Mesothelial cell of epicardium (in vitro differentiated cells): ENCODE measurements around the gene ABTB1. TPM values are rescaled to one million over a fixed set of nuclear protein-coding genes. Genes with fewer than 3 reads are reported as not detected.

Experiments used
- DNase-seq, 2 experiments: peaks; one replicate each; pipeline ENCODE4 v3.0.0; 2021; ENCODE audit warnings: low spot score in 2 of 2; ENCODE audit not compliant: unreplicated experiment in 2 of 2
- H3K27ac Mint-ChIP-seq: 2 replicates; pipeline ENCODE4 v1.8.0; 2021; ENCODE audit warnings: mixed read lengths
- H3K27me3 Mint-ChIP-seq: 2 replicates; pipeline ENCODE4 v1.8.0; 2021; ENCODE audit warnings: low read depth, mixed read lengths
- H3K36me3 Mint-ChIP-seq: 2 replicates; pipeline ENCODE4 v1.8.0; 2021; ENCODE audit warnings: mixed read lengths
- H3K4me1 Mint-ChIP-seq: 2 replicates; pipeline ENCODE4 v1.8.0; 2021; ENCODE audit warnings: mixed read lengths
- H3K4me3 Mint-ChIP-seq: 2 replicates; pipeline ENCODE4 v1.8.0; 2021; ENCODE audit warnings: mild to moderate bottlenecking, moderate library complexity, mixed read lengths
- H3K9me3 Mint-ChIP-seq: 2 replicates; pipeline ENCODE4 v1.8.0; 2021; ENCODE audit warnings: mixed read lengths
- CTCF ChIP-seq: fragments of 200-600 bp; sonication (generic); IDR thresholded peaks from one replicate; pipeline ENCODE4 v1.5.0; 2021; ENCODE audit warnings: antibody characterized with exemption; ENCODE audit not compliant: unreplicated experiment
- total RNA-seq: library from RNA; stranded (reverse); gene quantifications from 3 replicates; pipeline ENCODE4 v1.2.1, GENCODE V29; 2021

The ABTB1 gene
- total RNA-seq, 1 donor from 2014 or later = 15.9 TPM

DNA sequence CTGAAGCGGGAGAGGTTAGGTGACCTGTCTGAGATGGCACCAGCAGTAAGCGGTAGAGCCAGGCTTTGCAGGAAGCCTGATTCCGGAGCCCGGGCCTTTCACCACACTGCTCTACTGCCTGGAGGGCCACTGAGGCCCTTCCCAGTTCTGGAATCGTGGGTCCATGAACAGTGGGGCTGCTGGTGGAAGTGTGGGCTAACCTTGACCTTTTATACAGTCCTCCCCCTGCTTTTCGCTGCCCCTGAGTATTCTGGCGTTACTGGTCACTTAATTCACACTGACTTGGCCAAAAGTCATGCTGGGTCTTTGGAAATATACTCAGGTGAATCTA, 2.6 kb upstream of the ABTB1 start:
- no peak for TF ChIP-seq CTCF
- peaks cover 9% of the 10 kb centered on the region for H3K4me1 Mint-ChIP-seq

DNA sequence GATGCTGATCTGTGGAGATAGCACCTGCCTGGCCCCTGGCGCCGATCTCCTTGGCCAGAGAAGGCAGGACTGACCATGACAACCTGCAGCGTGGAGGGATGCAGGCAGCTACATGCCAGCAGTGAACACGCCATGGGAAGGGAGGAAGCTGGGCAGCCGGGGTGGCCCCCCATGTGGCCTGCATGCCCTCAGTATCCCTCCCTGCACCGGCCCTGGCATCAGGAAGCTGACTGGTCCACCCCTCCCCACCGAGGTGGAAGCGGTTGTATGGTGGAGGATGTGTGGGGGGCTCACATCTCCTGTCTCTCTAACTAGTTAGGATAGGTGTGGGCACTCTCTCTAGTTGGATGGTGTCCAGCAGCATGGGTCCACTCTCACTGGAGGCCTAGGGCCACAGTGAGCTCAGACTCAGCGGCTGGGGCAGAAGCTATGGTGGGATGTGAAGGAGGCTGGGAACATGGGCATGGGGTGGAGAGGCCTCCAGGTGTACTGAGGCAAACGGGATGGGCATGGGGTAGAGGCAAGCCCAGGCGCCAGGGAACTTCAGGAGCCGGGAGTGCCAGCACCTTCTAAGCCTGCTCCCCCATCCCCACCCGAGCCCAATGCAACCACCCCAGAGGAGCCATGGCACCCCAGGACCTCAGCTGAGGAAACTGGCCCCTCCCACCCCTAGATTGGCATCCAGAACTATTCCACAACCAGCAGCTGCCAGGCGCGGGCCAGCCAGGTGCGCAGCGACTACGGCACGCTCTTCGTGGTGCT, 1.8 kb upstream of the ABTB1 start:
- TF ChIP-seq CTCF = no peak
- Mint-ChIP-seq H3K36me3 (peaks cover 2% of the 10 kb centered on the region), H3K4me3 (peak overlapping the region; percentile 76), H3K27ac (no peak overlapping the region), H3K27me3 (no peaks in the 10 kb centered on the region), H3K4me1 (peaks cover 9% of the 10 kb centered on the region), H3K9me3 (no peaks in the 10 kb centered on the region)
- DNase-seq = no peak

More for the DNA sequence above, 2.6 kb upstream of the ABTB1 start:
- Mint-ChIP-seq H3K36me3 (peaks cover 10% of the 10 kb centered on the region), H3K27me3 (no peaks in the 10 kb centered on the region), H3K9me3 (no peaks in the 10 kb centered on the region), H3K4me3 (peak overlapping the region; percentile 63), H3K27ac (no peak overlapping the region)
- DNase-seq = no peak

- peaks cover 9% of the 10 kb centered on the region for H3K4me1 Mint-ChIP-seq
- no peaks in the 10 kb centered on the region for H3K27me3 Mint-ChIP-seq
- TF ChIP-seq CTCF = no peak
- H3K9me3 Mint-ChIP-seq = no peaks in the 10 kb centered on the region
- H3K36me3 Mint-ChIP-seq = no peaks in the 10 kb centered on the region
- peak overlapping the region; percentile 76 for H3K4me3 Mint-ChIP-seq
- peak overlapping the region; percentile 75 for H3K27ac Mint-ChIP-seq
- DNase-seq = no peak
These were observed 976 bp upstream of the ABTB1 start for GRCh38 chr3:127671523-127672428.

DNA sequence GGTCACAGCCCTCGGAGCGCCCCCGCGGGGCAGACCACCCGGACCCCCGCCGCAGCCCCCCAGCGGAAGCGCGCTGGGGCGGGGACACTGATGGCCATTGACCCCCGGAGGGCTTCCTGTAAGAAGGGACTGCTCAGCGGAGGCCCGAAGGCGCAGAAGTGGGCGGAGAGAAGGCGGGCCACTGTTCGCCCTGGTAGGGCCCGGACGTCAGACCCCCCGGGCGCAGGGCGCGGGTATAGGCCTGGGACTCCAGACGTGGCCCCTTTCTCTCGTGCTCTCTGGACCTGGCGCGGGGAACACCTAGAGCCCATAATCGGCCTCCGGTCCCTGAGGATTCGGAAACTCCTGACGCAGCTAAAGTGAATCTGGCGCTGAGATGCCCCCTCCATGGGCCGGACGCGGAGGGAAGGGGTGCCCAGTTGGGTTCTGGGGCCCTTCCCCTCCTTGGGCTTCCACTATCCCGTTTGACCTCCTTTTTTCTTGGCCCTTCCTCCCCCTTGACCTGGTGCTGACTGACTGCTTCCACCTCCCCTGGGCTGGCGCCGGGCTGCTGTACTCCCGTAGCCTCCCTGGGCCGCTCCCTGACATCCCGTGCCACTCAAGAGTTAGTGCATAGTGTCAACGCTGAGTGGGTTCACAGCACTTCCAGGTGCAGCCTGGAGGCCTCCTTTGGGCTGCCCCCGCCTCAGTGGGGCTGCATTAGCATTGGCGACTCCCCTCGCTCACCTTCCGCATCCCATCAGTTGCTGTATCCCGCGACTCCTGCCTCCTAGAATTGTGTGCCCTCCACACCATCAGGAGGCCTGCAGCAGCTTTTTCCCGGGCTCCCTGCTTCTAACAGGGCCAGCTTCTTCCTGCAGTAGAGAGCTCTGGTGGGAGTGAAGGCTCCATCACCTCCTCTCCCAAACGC, 694 bp downstream of the ABTB1 start:
- H3K36me3 Mint-ChIP-seq = peaks cover 3% of the 10 kb centered on the region
- TF ChIP-seq CTCF = no peak
- H3K27ac Mint-ChIP-seq = peak overlapping the region; percentile 3
- no peaks in the 10 kb centered on the region for H3K27me3 Mint-ChIP-seq
- no peaks in the 10 kb centered on the region for H3K9me3 Mint-ChIP-seq
- DNase-seq = no peak
- H3K4me1 Mint-ChIP-seq = peaks cover 9% of the 10 kb centered on the region
- H3K4me3 Mint-ChIP-seq = peak overlapping the region; percentile 71

GRCh38 chr3:127674101-127674721, 1.5 kb downstream of the ABTB1 start:
- no peak for TF ChIP-seq CTCF
- Mint-ChIP-seq H3K36me3 (peaks cover 3% of the 10 kb centered on the region), H3K4me3 (peak overlapping the region; percentile 71), H3K9me3 (no peaks in the 10 kb centered on the region), H3K27me3 (no peaks in the 10 kb centered on the region), H3K4me1 (peaks cover 9% of the 10 kb centered on the region), H3K27ac (peak overlapping the region; percentile 3)
- peak in 1 of 2 experiments; percentile 25 for DNase-seq
